CD4-positive, alpha-beta T cell (primary cell): ENCODE data around the gene NAXE. TPM values are rescaled to one million over a fixed set of nuclear protein-coding genes. Genes with fewer than 3 reads are reported as not detected.

Experiments
- ATAC-seq: fragments of 200-7000 bp; cut with Tn5 transposase; one replicate; pipeline ENCODE4 v1.10.0; 2022; ENCODE audit warnings: mild to moderate bottlenecking; ENCODE audit not compliant: poor library complexity
- CTCF ChIA-PET: fragments of 350-600 bp; sonication (Branson Sonifier 250); formaldehyde crosslinking; loops from one replicate; lab custom pipeline; 2021; ENCODE audit warnings: antibody characterized with exemption, inconsistent platforms; lab: Charles Lee
- POLR2A ChIA-PET: fragments of 350-600 bp; sonication (Branson Sonifier 250); formaldehyde crosslinking; loops from one replicate; lab custom pipeline; 2021; ENCODE audit warnings: antibody characterized with exemption, inconsistent platforms; lab: Charles Lee
- DNase-seq, 14 experiments: peaks; one replicate each; pipeline ENCODE4 v3.0.0-alpha.2; 2013 to 2020; ENCODE audit warnings: mixed read lengths in 2 of 14
- H3K27ac ChIP-seq, 2 donors: one replicate each; pipeline versions ENCODE4 v1.5.1 to v1.7.0; 2013; ENCODE audit warnings: low read length in 2 of 2, low read depth in 1 of 2, mild to moderate bottlenecking in 1 of 2
- H3K27me3 ChIP-seq, 2 experiments: 1 replicate in 1 of 2; 2 replicates in 1 of 2; pipeline versions ENCODE4 v1.6.1 to v1.7.0; 2013; ENCODE audit warnings: low read length in 2 of 2, control low read depth in 1 of 2, mild to moderate bottlenecking in 1 of 2, moderate library complexity in 1 of 2; ENCODE audit not compliant: insufficient read depth in 2 of 2, control insufficient read depth in 1 of 2
- H3K36me3 ChIP-seq: one replicate; pipeline ENCODE4 v1.6.1; 2013; ENCODE audit warnings: low read length, control low read depth; ENCODE audit not compliant: insufficient read depth
- H3K4me1 ChIP-seq: one replicate; pipeline ENCODE4 v1.6.1; 2013; ENCODE audit warnings: low read length, control low read depth; ENCODE audit not compliant: insufficient read depth
- H3K4me3 ChIP-seq: one replicate; pipeline ENCODE4 v1.5.1; 2013; ENCODE audit warnings: mild to moderate bottlenecking, low read length, moderate library complexity
- H3K9me3 ChIP-seq, 2 experiments: 1 replicate in 1 of 2; 2 replicates in 1 of 2; pipeline versions ENCODE4 v1.6.1 to v1.7.0; 2013; ENCODE audit warnings: low read length in 2 of 2, mild to moderate bottlenecking in 2 of 2, control low read depth in 1 of 2, moderate library complexity in 1 of 2; ENCODE audit not compliant: control insufficient read depth in 1 of 2, insufficient read depth in 1 of 2
- H3K27ac Mint-ChIP-seq: one replicate; pipeline ENCODE4 v1.8.0; 2020; ENCODE audit warnings: mixed read lengths
- H3K27me3 Mint-ChIP-seq: one replicate; pipeline ENCODE4 v1.8.0; 2021; ENCODE audit warnings: mixed read lengths
- H3K36me3 Mint-ChIP-seq: one replicate; pipeline ENCODE4 v1.8.0; 2021; ENCODE audit warnings: low read depth, mixed read lengths
- H3K4me1 Mint-ChIP-seq: one replicate; pipeline ENCODE4 v1.8.0; 2021; ENCODE audit warnings: low read depth, mixed read lengths
- H3K4me3 Mint-ChIP-seq: one replicate; pipeline ENCODE4 v1.8.0; 2020; ENCODE audit warnings: mild to moderate bottlenecking, mixed read lengths
- H3K9me3 Mint-ChIP-seq: one replicate; pipeline ENCODE4 v1.8.0; 2020; ENCODE audit warnings: mixed read lengths
- intact Hi-C, 2 experiments: fragments of 100-400 bp; cut with DNase I in 1 of 2; cut with micrococcal nuclease in 1 of 2; formaldehyde crosslinking; loops; one replicate each; pipeline versions ENCODE4 v1.15.1 to v1.9.0; 2023 to 2025; cut with DNase I, micrococcal nuclease
- total RNA-seq, 174 experiments: library from RNA in 2 of 174; stranded (reverse) in 2 of 174; gene quantifications; one replicate each; pipeline ENCODE4 v1.2.3 and lab custom pipeline; 2021 to 2026
- TF ChIP-seq, protein P1 (sequence below): fragments of 200-600 bp; IDR thresholded peaks from one replicate; pipeline ENCODE4 v1.8.0; 2022; ENCODE audit warnings: antibody characterized with exemption, mild to moderate bottlenecking

The NAXE gene
- total RNA-seq, 2 experiments from 2014 or later = 23.3 to 27.8 TPM

- Mint-ChIP-seq H3K27ac (no peak within 1 kb of the TSS), H3K36me3 (no peaks in the 10 kb centered on the region), H3K4me3 (peak within 1 kb of the TSS; percentile 70), H3K9me3 (no peaks in the 10 kb centered on the region), H3K27me3 (peaks cover 85% of the 10 kb centered on the region), H3K4me1 (peaks cover 28% of the 10 kb centered on the region)
- peak in 4 of 14 experiments; percentile 12 to 51 (median 44) for DNase-seq
- Histone ChIP-seq H3K4me3 (peak within 1 kb of the TSS; percentile 19), H3K27ac (no peak within 1 kb of the TSS), H3K36me3 (no peaks in the 10 kb centered on the region), H3K9me3 (peaks cover 0 to 16% of the 10 kb centered on the region in 2 experiments), H3K27me3 (peaks cover 81 to 87% of the 10 kb centered on the region in 2 experiments), H3K4me1 (peaks cover 29% of the 10 kb centered on the region)
- peak; percentile 33 for ATAC-seq
- POLR2A ChIA-PET = interaction anchor here (0.7 to 1.0 kb wide), 2 partner anchors 18 to 301 kb away, joined by 3 read pairs; no protein-coding TSS in a partner anchor
- intact Hi-C loops = no loop called here
- CTCF ChIA-PET = interaction anchor here (0.7 to 1.1 kb wide), 3 partner anchors 14 to 84 kb away, joined by 3 read pairs; no protein-coding TSS in a partner anchor
- TF ChIP-seq, protein P1, sequence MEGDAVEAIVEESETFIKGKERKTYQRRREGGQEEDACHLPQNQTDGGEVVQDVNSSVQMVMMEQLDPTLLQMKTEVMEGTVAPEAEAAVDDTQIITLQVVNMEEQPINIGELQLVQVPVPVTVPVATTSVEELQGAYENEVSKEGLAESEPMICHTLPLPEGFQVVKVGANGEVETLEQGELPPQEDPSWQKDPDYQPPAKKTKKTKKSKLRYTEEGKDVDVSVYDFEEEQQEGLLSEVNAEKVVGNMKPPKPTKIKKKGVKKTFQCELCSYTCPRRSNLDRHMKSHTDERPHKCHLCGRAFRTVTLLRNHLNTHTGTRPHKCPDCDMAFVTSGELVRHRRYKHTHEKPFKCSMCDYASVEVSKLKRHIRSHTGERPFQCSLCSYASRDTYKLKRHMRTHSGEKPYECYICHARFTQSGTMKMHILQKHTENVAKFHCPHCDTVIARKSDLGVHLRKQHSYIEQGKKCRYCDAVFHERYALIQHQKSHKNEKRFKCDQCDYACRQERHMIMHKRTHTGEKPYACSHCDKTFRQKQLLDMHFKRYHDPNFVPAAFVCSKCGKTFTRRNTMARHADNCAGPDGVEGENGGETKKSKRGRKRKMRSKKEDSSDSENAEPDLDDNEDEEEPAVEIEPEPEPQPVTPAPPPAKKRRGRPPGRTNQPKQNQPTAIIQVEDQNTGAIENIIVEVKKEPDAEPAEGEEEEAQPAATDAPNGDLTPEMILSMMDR = no peak
Measured at GRCh38 chr1:156641761-156642264, 50.2 kb downstream of the NAXE start, which contains the start of gene BCAN. TSS of gene BCAN (plus strand) at chr1:156642117. CDS start at chr1:156646055, 3,938 bp downstream.

DNA sequence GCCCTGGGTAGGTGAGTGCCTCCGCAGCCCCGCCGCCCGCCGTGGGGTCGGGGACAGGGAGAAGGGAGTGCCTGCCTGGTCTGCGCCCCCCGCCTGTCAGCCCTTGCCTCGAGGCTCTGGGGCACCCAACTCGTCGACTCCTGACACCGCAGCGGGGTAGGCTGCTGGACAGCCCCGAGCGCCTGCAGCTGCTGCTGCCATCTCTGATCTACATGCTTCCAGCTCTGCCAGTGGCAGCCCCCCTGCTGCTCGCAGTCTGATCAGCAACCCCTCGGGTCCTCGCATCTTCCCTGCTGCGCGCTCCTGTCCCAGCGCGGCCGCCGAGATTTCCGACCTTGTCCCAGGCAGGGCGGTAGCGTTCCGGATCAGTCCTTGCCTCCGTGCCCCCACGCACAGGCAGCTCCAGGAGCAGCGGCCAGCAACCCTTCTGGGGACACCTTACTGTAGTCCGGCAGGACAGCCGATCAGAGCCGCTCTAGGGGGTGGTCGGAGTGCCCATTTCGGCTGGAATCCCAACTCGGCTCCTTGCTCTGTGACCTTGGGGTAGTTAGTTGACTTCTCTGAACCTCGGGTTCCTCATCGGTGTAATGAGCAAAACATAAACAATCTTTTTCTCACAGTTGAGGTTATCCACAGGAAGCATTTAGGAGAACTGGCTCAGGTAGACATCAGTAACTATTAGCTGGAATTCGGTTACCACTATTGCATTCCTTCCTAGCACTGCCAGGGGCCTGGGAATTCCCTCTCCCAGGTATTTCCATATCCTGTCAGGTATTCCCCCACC lies 50.9 kb downstream of the NAXE start:
- H3K4me3 Mint-ChIP-seq = peak overlapping the region; percentile 56
- ChIA-PET CTCF (interaction anchor here (1.7 kb wide), 1 partner anchor 17 kb away, joined by 4 read pairs; no protein-coding TSS in a partner anchor), POLR2A (interaction anchor here (0.6 to 1.0 kb wide), 2 partner anchors 19 to 43 kb away, joined by 3 read pairs; no protein-coding TSS in a partner anchor)
- H3K27me3 Mint-ChIP-seq = peaks cover 86% of the 10 kb centered on the region
- H3K36me3 ChIP-seq = no peaks in the 10 kb centered on the region
- no peaks in the 10 kb centered on the region for H3K36me3 Mint-ChIP-seq
- peaks cover 0 to 19% of the 10 kb centered on the region in 2 experiments for H3K9me3 ChIP-seq
- no peak overlapping the region for H3K27ac ChIP-seq
- peaks cover 28% of the 10 kb centered on the region for H3K4me1 Mint-ChIP-seq
- DNase-seq (no peak), ATAC-seq (no peak)
- H3K4me1 ChIP-seq = peaks cover 29% of the 10 kb centered on the region
- H3K27me3 ChIP-seq = peaks cover 83 to 93% of the 10 kb centered on the region in 2 experiments
- intact Hi-C loops = no loop called here
- H3K27ac Mint-ChIP-seq = no peak overlapping the region
- H3K4me3 ChIP-seq = peak overlapping the region; percentile 7
- no peaks in the 10 kb centered on the region for H3K9me3 Mint-ChIP-seq
- TF ChIP-seq, protein P1 = no peak

GRCh38 chr1:156643049-156643777 lies 51.6 kb downstream of the NAXE start:
- no peak for ATAC-seq
- Mint-ChIP-seq H3K4me3 (peak overlapping the region; percentile 56), H3K4me1 (peaks cover 28% of the 10 kb centered on the region), H3K9me3 (no peaks in the 10 kb centered on the region), H3K27ac (no peak overlapping the region), H3K36me3 (no peaks in the 10 kb centered on the region), H3K27me3 (peaks cover 88% of the 10 kb centered on the region)
- POLR2A ChIA-PET = interaction anchor here (0.6 to 1.0 kb wide), 2 partner anchors 19 to 42 kb away, joined by 3 read pairs; no protein-coding TSS in a partner anchor
- TF ChIP-seq, protein P1 = no peak
- no peak overlapping the region for H3K27ac ChIP-seq
- intact Hi-C loops = no loop called here
- CTCF ChIA-PET = interaction anchor here (1.1 to 1.7 kb wide), 2 partner anchors 16 kb away, joined by 4 to 8 read pairs; no protein-coding TSS in a partner anchor
- peaks cover 79 to 93% of the 10 kb centered on the region in 2 experiments for H3K27me3 ChIP-seq
- H3K4me3 ChIP-seq = no peak overlapping the region
- peaks cover 0 to 20% of the 10 kb centered on the region in 2 experiments for H3K9me3 ChIP-seq
- no peak for DNase-seq
- peaks cover 29% of the 10 kb centered on the region for H3K4me1 ChIP-seq
- H3K36me3 ChIP-seq = no peaks in the 10 kb centered on the region
